ENCODE results near the gene SNRNP35.
"Not testable (repeated sequence)": the region's sequence is repeated elsewhere in the genome, so short reads cannot be mapped to it uniquely, and the experiment has no call there.

- not testable (repeated sequence) for TF ChIP-seq EZH2 (IDR thresholded peaks at IDR 0.05); POLR2AphosphoS5 (IDR thresholded peaks at IDR 0.05; ENCODE audit: borderline replicate concordance, low read depth, low read length)
Measured at GRCh38 chr12:123452276-123452550, 5.7 kb upstream of the SNRNP35 start.
